GM12891 (cell line): ENCODE measurements around the gene PTPRR.

ENCODE experiments used
- PAX5 ChIP-seq: IDR thresholded peaks from 2 replicates; pipeline ENCODE4 v1.6.1; 2011; ENCODE audit warnings: low read length, moderate library complexity, mild to moderate bottlenecking; ENCODE audit not compliant: insufficient read depth, severe bottlenecking
- POLR2A ChIP-seq: IDR thresholded peaks from 2 replicates; pipeline ENCODE4 v1.6.1; 2011; ENCODE audit warnings: low read depth, low read length, control low read depth
- POLR2AphosphoS5 ChIP-seq: IDR thresholded peaks from 2 replicates; pipeline ENCODE4 v1.6.1; 2011; ENCODE audit warnings: low read depth, low read length, control low read depth
- POU2F2 ChIP-seq: IDR thresholded peaks from 2 replicates; pipeline ENCODE4 v1.6.1; 2011; ENCODE audit warnings: low read depth, mild to moderate bottlenecking, control low read depth, low read length, moderate library complexity
- SPI1 ChIP-seq: IDR thresholded peaks from 2 replicates; pipeline ENCODE4 v1.6.1; 2011; ENCODE audit warnings: low read depth, low read length, control low read depth
- TAF1 ChIP-seq: IDR thresholded peaks from 2 replicates; pipeline ENCODE4 v1.6.1; 2011; ENCODE audit warnings: low read depth, low read length, control low read depth

- TF ChIP-seq TAF1 (no peak), POU2F2 (no peak), POLR2A (no peak), POLR2AphosphoS5 (no peak), PAX5 (no peak), SPI1 (no peak)
Observed at GRCh38 chr12:70615174-70615866, 305.2 kb downstream of the PTPRR start.
